Measurements from ENCODE around the gene TSFM. TPM values are rescaled to one million over a fixed set of nuclear protein-coding genes. Genes with fewer than 3 reads are reported as not detected.

TSFM gene
- polyA plus RNA-seq, 3 donors: 4.5 to 22.6 (median 21.8) TPM

- WGBS (ENCODE audit: insufficient coverage): 84% methylated on average over 9 of the region's 9 CpGs
- peaks cover 49 to 79% of the 10 kb centered on the region in 2 donors for H3K36me3 ChIP-seq (replicated peaks in 1 of 2; ENCODE audit: control insufficient read depth in 1 of 2, insufficient read depth in 2 of 2, low read length in 2 of 2)
These were observed 20.8 kb downstream of the TSFM start for GRCh38 chr12:57803319-57803893.

DNA sequence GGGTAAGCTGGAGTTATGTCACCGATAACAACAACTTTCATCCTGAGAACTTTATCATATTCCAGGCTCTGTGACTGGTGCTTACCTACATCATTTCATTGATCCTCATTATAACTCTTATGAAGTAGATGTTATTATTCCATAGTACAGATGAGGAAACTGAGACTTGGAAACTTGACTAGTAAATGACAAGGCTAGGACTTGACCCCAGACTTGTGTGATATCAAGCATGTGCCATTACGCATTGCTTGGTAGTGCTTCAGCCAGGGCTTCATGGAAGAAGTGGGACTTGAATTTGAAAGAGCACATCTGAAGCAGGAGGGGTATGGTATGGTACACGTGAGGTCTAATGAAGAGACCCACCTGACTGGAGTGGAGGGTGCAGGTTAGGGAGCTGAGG is 24.1 kb downstream of the TSFM start:
- H3K4me3 ChIP-seq (replicated peaks in 1 of 3; ENCODE audit: low read depth in 2 of 3, low read length in 3 of 3): no peak overlapping the region
- H3K27me3 ChIP-seq (ENCODE audit: control insufficient read depth in 2 of 2, insufficient read depth in 2 of 2, low read length in 2 of 2): no peaks in the 10 kb centered on the region
- no peak overlapping the region for H3K27ac ChIP-seq (ENCODE audit: low read depth in 1 of 2, low read length in 2 of 2)
- peaks cover 29 to 63% of the 10 kb centered on the region in 2 donors for H3K36me3 ChIP-seq (replicated peaks in 1 of 2; ENCODE audit: control insufficient read depth in 1 of 2, insufficient read depth in 2 of 2, low read length in 2 of 2)
- Mint-ChIP-seq H3K27me3 (ENCODE audit: low read depth in 3 of 3) (peaks cover 0 to 5% (median 2%) of the 10 kb centered on the region in 3 donors), H3K27ac (no peak overlapping the region), H3K4me3 (no peak overlapping the region), H3K36me3 (peaks cover 36 to 54% of the 10 kb centered on the region in 2 donors), H3K9me3 (peaks cover 0 to 2% (median 0%) of the 10 kb centered on the region in 7 donors), H3K4me1 (peaks cover 9% of the 10 kb centered on the region)
- no peak overlapping the region for H3K9ac ChIP-seq (ENCODE audit: insufficient read depth, low read length, poor library complexity, severe bottlenecking)
- 100% methylated on average over 2 of the region's 3 CpGs for WGBS (ENCODE audit: insufficient coverage)
- H3K4me1 ChIP-seq (ENCODE audit: control insufficient read depth in 1 of 2, insufficient read depth in 2 of 2, low read length in 2 of 2): peaks cover 6 to 7% of the 10 kb centered on the region in 2 donors
- no peaks in the 10 kb centered on the region for H3K79me2 ChIP-seq (ENCODE audit: insufficient read depth, low read length)
- H4K20me1 ChIP-seq (ENCODE audit: insufficient read depth, low read length): no peaks in the 10 kb centered on the region
- DNase-seq: no peak
- no peak overlapping the region for H3K4me2 ChIP-seq (replicated peaks; ENCODE audit: extremely low read depth, low read length, poor library complexity, severe bottlenecking)
- H3K9me3 ChIP-seq (replicated peaks in 1 of 2; ENCODE audit: control insufficient read depth in 1 of 2, insufficient read depth in 1 of 2, low read length in 2 of 2): no peaks in the 10 kb centered on the region
- H2AFZ ChIP-seq (ENCODE audit: insufficient read depth, low read depth, low read length, poor library complexity, severe bottlenecking): no peak overlapping the region
- intact Hi-C loops (cut with micrococcal nuclease): no loop called here
- TF ChIP-seq CTCF (IDR thresholded peaks at IDR 0.05): no peak

More at GRCh38 chr12:57803319-57803893, 20.8 kb downstream of the TSFM start:
- Mint-ChIP-seq H3K36me3 (peaks cover 58 to 59% of the 10 kb centered on the region in 2 donors), H3K4me1 (no peaks in the 10 kb centered on the region), H3K9me3 (peaks cover 0 to 2% (median 0%) of the 10 kb centered on the region in 7 donors), H3K27ac (peak overlapping the region in 1 of 7 donors; percentile 10), H3K4me3 (no peak overlapping the region), H3K27me3 (ENCODE audit: low read depth in 3 of 3) (peaks cover 0 to 2% (median 0%) of the 10 kb centered on the region in 3 donors)
- Histone ChIP-seq H3K27ac (ENCODE audit: low read depth in 1 of 2, low read length in 2 of 2) (no peak overlapping the region), H3K4me3 (replicated peaks in 1 of 3; ENCODE audit: low read depth in 2 of 3, low read length in 3 of 3) (no peak overlapping the region), H2AFZ (ENCODE audit: insufficient read depth, low read depth, low read length, poor library complexity, severe bottlenecking) (no peak overlapping the region), H3K4me1 (ENCODE audit: control insufficient read depth in 1 of 2, insufficient read depth in 2 of 2, low read length in 2 of 2) (peaks cover 0 to under 1% of the 10 kb centered on the region in 2 donors), H3K4me2 (replicated peaks; ENCODE audit: extremely low read depth, low read length, poor library complexity, severe bottlenecking) (no peak overlapping the region), H4K20me1 (ENCODE audit: insufficient read depth, low read length) (no peaks in the 10 kb centered on the region), H3K9ac (ENCODE audit: insufficient read depth, low read length, poor library complexity, severe bottlenecking) (no peak overlapping the region), H3K9me3 (replicated peaks in 1 of 2; ENCODE audit: control insufficient read depth in 1 of 2, insufficient read depth in 1 of 2, low read length in 2 of 2) (no peaks in the 10 kb centered on the region), H3K27me3 (ENCODE audit: control insufficient read depth in 2 of 2, insufficient read depth in 2 of 2, low read length in 2 of 2) (no peaks in the 10 kb centered on the region), H3K79me2 (ENCODE audit: insufficient read depth, low read length) (no peaks in the 10 kb centered on the region)
- intact Hi-C loops (cut with micrococcal nuclease): no loop called here
- no peak for DNase-seq
- peak; percentile 74 for TF ChIP-seq CTCF (IDR thresholded peaks at IDR 0.05)

All from CD14-positive monocyte (primary cell).